Measurements from ENCODE around the gene DYDC1. TPM values are rescaled to one million over a fixed set of nuclear protein-coding genes. Genes with fewer than 3 reads are reported as not detected.

DYDC1 gene
- total RNA-seq, 2 donors from 2014 or later, result not detected

DNA sequence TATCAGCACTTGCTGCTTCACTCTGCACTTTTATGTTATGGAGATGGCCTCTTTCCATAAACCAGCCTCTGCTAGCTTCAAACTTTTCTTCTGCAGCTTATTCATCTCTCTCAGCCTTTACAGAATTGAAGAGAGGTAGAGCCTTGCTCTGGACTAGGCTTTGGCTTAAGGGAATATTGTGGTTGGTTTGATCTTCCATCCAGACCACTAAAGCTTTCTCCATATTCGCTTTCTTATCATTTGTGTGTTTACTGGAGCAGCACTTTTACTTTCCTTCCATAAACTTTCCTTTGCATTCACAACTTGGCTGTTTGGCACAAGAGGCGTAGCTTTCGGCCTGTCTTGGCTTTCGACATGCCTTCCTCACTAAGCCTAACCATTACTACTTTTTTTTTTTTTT lies 23.6 kb upstream of the DYDC1 start:
- intact Hi-C loops (cut with DNase I), result loop anchor here (5.0 kb wide), 1 partner anchor 62 kb away; no protein-coding TSS in a partner anchor
- Histone ChIP-seq H3K27ac (no peak overlapping the region), H3K4me3 (no peak overlapping the region), H3K36me3 (no peaks in the 10 kb centered on the region), H3K9me3 (no peaks in the 10 kb centered on the region), H3K27me3 (no peaks in the 10 kb centered on the region), H3K9ac (ENCODE audit: low read depth in 2 of 2, low read length in 2 of 2) (no peak overlapping the region), H3K4me1 (peaks cover 6% of the 10 kb centered on the region)
- no peak for DNase-seq
- TF ChIP-seq, protein P1, sequence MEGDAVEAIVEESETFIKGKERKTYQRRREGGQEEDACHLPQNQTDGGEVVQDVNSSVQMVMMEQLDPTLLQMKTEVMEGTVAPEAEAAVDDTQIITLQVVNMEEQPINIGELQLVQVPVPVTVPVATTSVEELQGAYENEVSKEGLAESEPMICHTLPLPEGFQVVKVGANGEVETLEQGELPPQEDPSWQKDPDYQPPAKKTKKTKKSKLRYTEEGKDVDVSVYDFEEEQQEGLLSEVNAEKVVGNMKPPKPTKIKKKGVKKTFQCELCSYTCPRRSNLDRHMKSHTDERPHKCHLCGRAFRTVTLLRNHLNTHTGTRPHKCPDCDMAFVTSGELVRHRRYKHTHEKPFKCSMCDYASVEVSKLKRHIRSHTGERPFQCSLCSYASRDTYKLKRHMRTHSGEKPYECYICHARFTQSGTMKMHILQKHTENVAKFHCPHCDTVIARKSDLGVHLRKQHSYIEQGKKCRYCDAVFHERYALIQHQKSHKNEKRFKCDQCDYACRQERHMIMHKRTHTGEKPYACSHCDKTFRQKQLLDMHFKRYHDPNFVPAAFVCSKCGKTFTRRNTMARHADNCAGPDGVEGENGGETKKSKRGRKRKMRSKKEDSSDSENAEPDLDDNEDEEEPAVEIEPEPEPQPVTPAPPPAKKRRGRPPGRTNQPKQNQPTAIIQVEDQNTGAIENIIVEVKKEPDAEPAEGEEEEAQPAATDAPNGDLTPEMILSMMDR (IDR thresholded peaks at IDR 0.05), result no peak

DNA sequence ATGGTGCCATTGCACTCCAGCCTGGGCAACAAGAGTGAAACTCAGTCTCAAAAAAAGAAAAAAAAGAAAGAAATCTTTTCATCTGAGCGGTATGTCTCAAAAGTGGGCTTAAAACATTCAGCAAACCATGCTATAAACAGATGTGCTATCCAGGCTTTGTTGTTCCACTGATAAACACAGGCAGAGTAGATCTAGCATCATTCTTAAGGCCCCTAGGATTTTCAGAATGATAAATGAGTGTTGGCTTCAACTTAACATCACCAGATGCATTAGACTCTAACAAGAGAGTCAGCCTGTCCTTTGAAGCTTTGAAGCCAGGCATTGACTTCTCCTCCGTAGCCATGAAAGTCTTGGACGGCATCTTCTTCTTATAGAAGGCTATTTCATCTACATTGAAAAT lies 23.1 kb upstream of the DYDC1 start:
- intact Hi-C loops (cut with DNase I), result loop anchor here (5.0 kb wide), 1 partner anchor 63 kb away; no protein-coding TSS in a partner anchor

DNA sequence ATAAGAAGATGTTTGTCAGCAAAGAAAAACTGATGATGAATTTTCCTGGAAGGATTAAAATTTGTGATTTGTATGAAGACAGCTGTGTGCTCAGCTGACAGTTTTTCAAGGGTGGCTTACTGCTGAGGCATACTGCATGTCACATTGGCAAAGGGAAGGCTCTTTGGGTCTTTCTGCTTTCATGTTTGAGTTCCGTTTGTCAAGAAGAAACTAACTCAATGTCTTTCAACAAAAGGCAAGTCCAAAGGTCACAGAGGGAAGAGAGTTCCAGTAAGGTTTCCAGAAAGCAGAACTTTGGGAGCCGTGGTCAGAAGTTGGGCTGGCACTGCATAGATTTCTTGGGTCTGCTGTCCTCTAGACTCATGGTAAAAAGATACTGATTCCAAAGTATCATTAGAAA lies 16.9 kb upstream of the DYDC1 start:
- no peaks in the 10 kb centered on the region for H3K27me3 ChIP-seq
- intact Hi-C loops (cut with DNase I), result no loop called here
- no peak overlapping the region for H3K4me3 ChIP-seq
- no peaks in the 10 kb centered on the region for H3K36me3 ChIP-seq
- TF ChIP-seq, protein P1 (IDR thresholded peaks at IDR 0.05), result no peak
- peaks cover 3% of the 10 kb centered on the region for H3K4me1 ChIP-seq
- H3K9ac ChIP-seq (ENCODE audit: low read depth in 2 of 2, low read length in 2 of 2), result no peak overlapping the region
- H3K27ac ChIP-seq, result no peak overlapping the region
- H3K9me3 ChIP-seq, result no peaks in the 10 kb centered on the region
- no peak for DNase-seq

More for the DNA sequence above, 23.1 kb upstream of the DYDC1 start:
- H3K27me3 ChIP-seq, result no peaks in the 10 kb centered on the region
- TF ChIP-seq, protein P1 (IDR thresholded peaks at IDR 0.05), result no peak
- H3K9me3 ChIP-seq, result no peaks in the 10 kb centered on the region
- H3K4me3 ChIP-seq, result no peak overlapping the region
- H3K36me3 ChIP-seq, result no peaks in the 10 kb centered on the region
- H3K4me1 ChIP-seq, result peaks cover 6% of the 10 kb centered on the region
- H3K9ac ChIP-seq (ENCODE audit: low read depth in 2 of 2, low read length in 2 of 2), result no peak overlapping the region
- DNase-seq, result no peak
- no peak overlapping the region for H3K27ac ChIP-seq

DNA sequence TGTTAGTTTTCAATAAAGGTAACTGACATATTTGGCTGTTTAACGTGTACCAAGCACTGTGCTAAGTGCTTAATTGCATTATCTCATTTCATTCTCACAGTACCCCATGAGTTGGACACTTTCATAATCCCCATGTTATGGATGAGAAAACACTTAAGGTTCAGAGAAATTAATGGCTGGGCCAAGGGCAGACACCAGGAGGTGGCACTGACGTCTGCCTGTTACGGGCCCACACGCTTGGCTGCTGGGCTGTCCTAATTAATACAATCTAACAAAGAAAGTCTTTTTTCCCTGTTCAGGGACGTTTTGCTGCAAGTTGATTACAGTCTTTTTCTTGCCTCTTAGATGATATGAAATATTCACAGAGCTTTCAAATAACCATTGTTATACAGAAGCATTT lies 16.1 kb upstream of the DYDC1 start:
- Histone ChIP-seq H3K27me3 (no peaks in the 10 kb centered on the region), H3K27ac (no peak overlapping the region), H3K36me3 (no peaks in the 10 kb centered on the region), H3K9ac (ENCODE audit: low read depth in 2 of 2, low read length in 2 of 2) (no peak overlapping the region), H3K4me1 (no peaks in the 10 kb centered on the region), H3K4me3 (no peak overlapping the region), H3K9me3 (no peaks in the 10 kb centered on the region)
- TF ChIP-seq, protein P1 (IDR thresholded peaks at IDR 0.05), result no peak
- intact Hi-C loops (cut with DNase I), result no loop called here
- no peak for DNase-seq

DNA sequence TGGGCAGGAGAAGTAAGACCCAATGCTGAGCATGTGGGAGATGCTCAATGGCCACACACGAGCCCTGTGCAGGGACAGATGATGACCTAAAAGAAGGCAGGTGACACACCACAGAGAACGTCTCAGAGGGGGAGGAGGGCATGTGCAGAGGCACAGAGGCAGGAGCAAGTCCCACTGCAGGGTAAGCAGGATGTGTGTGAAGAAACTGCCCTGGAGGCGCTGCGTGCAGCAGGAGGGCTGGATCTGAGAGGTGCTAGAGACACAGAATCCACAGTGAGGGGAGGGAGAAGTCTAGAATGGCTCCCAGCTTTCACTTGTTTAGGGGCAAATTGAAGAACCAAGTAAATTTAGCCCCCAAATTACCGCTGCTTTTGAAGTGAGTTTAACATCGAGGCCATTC lies 14.9 kb upstream of the DYDC1 start:
- no peak overlapping the region for H3K27ac ChIP-seq
- H3K4me3 ChIP-seq, result no peak overlapping the region
- H3K9me3 ChIP-seq, result no peaks in the 10 kb centered on the region
- no peak for DNase-seq
- no peaks in the 10 kb centered on the region for H3K27me3 ChIP-seq
- intact Hi-C loops (cut with DNase I), result no loop called here
- H3K9ac ChIP-seq (ENCODE audit: low read depth in 2 of 2, low read length in 2 of 2), result no peak overlapping the region
- H3K36me3 ChIP-seq, result no peaks in the 10 kb centered on the region
- TF ChIP-seq, protein P1 (IDR thresholded peaks at IDR 0.05), result no peak
- H3K4me1 ChIP-seq, result no peaks in the 10 kb centered on the region
